H1 (cell line): ENCODE data around the gene TFF2. TPM values are rescaled to one million over a fixed set of nuclear protein-coding genes. Genes with fewer than 3 reads are reported as not detected.

ENCODE experiments used
- CTCF ChIA-PET: fragments of 300-600 bp; sonication (Branson Sonifier 250); formaldehyde crosslinking; loops from one replicate; lab custom pipeline; 2021; ENCODE audit not compliant: partially characterized antibody; lab: Charles Lee
- POLR2A ChIA-PET: fragments of 300-600 bp; sonication (Branson Sonifier 250); formaldehyde crosslinking; loops from one replicate; lab custom pipeline; 2021; ENCODE audit warnings: inconsistent platforms; ENCODE audit not compliant: partially characterized antibody; lab: Charles Lee
- DNase-seq, 2 experiments: peaks; one replicate each; pipeline versions ENCODE4 v3.0.0 to v3.0.0-alpha.2; 2010 to 2022; ENCODE audit warnings: low spot score in 2 of 2, low read depth in 1 of 2, mixed read lengths in 1 of 2
- FAIRE-seq: peaks from 2 replicates; lab custom pipeline; 2011; peaks lifted over from hg19 to GRCh38; lab: Jason Lieb, UNC
- H2AFZ ChIP-seq: 2 replicates; pipeline ENCODE4 v1.8.1; 2012; ENCODE audit warnings: low read length, inconsistent platforms
- H2AK5ac ChIP-seq: 2 replicates; pipeline ENCODE4 v1.6.1; 2013; ENCODE audit warnings: low read depth, low read length
- H2BK120ac ChIP-seq: replicated peaks from 2 replicates; pipeline ENCODE3; 2013; ENCODE audit warnings: low read depth, low read length, inconsistent platforms
- H2BK12ac ChIP-seq: 2 replicates; pipeline ENCODE4 v1.6.1; 2013; ENCODE audit warnings: low read depth, low read length
- H2BK15ac ChIP-seq: 2 replicates; pipeline ENCODE4 v1.6.1; 2013; ENCODE audit warnings: low read length
- H2BK20ac ChIP-seq: 2 replicates; pipeline ENCODE4 v1.6.1; 2013; ENCODE audit warnings: low read length
- H2BK5ac ChIP-seq: 2 replicates; pipeline ENCODE4 v1.6.1; 2013; ENCODE audit warnings: low read depth, low read length
- H3K14ac ChIP-seq: 2 replicates; pipeline ENCODE4 v1.6.1; 2013; ENCODE audit warnings: inconsistent platforms; ENCODE audit not compliant: insufficient read length
- H3K18ac ChIP-seq: 2 replicates; pipeline ENCODE4 v1.6.1; 2013; ENCODE audit warnings: low read length; ENCODE audit errors: extremely low read depth
- H3K23ac ChIP-seq: 2 replicates; pipeline ENCODE4 v1.6.1; 2013; ENCODE audit warnings: inconsistent platforms; ENCODE audit not compliant: insufficient read length
- H3K23me2 ChIP-seq: 2 replicates; pipeline ENCODE4 v1.6.1; 2013; ENCODE audit warnings: low read depth, low read length
- H3K27ac ChIP-seq: 2 replicates; pipeline ENCODE4 v1.6.1; 2011; ENCODE audit warnings: low read depth, low read length, inconsistent platforms
- H3K27me3 ChIP-seq, 4 experiments: replicated peaks in 1 of 4; 1 replicate in 1 of 4; 2 replicates in 3 of 4; pipeline versions ENCODE4 v1.6.1 to v1.8.1; 2011 to 2013; ENCODE audit warnings: low read length in 3 of 4, mild to moderate bottlenecking in 3 of 4, inconsistent platforms in 2 of 4, mixed read lengths in 2 of 4, moderate library complexity in 1 of 4; ENCODE audit not compliant: control insufficient read depth in 3 of 4, insufficient read depth in 3 of 4; ENCODE audit errors: extremely low read depth in 1 of 4
- H3K36me3 ChIP-seq, 4 experiments: 2 replicates each; pipeline versions ENCODE4 v1.6.1 to v1.8.1; 2011 to 2013; ENCODE audit warnings: mild to moderate bottlenecking in 4 of 4, low read length in 3 of 4, moderate library complexity in 2 of 4, control low read depth in 1 of 4, inconsistent platforms in 1 of 4; ENCODE audit not compliant: insufficient read depth in 4 of 4, control insufficient read depth in 2 of 4
- H3K4ac ChIP-seq: replicated peaks from 2 replicates; pipeline ENCODE3; 2013; ENCODE audit warnings: low read length, low read depth, mixed read lengths, inconsistent platforms; ENCODE audit not compliant: insufficient read length
- H3K4me1 ChIP-seq, 4 experiments: replicated peaks in 1 of 4; 1 replicate in 1 of 4; 2 replicates in 3 of 4; pipeline versions ENCODE4 v1.6.1 to v1.8.1; 2011 to 2013; ENCODE audit warnings: low read length in 3 of 4, inconsistent platforms in 2 of 4, mixed read lengths in 1 of 4; ENCODE audit not compliant: insufficient read depth in 4 of 4, control insufficient read depth in 3 of 4
- H3K4me2 ChIP-seq, 2 experiments: 2 replicates each; pipeline versions ENCODE4 v1.6.1 to v1.8.1; 2011 to 2013; ENCODE audit warnings: low read depth in 2 of 2, low read length in 2 of 2, control low read depth in 1 of 2, inconsistent platforms in 1 of 2, mild to moderate bottlenecking in 1 of 2; ENCODE audit not compliant: insufficient read depth in 1 of 2
- H3K4me3 ChIP-seq, 4 experiments: fragments of 200-600, 300-600 bp in 1 of 4; sonication (generic), shearing (Covaris generic), sonication (Bioruptor Twin) in 1 of 4; 2 replicates each; pipeline versions ENCODE4 v1.5.1 to v1.8.1; 2011 to 2016; ENCODE audit warnings: low read length in 4 of 4, low read depth in 3 of 4, control low read depth in 2 of 4, inconsistent platforms in 2 of 4, mild to moderate bottlenecking in 2 of 4, mixed read lengths in 1 of 4, moderate library complexity in 1 of 4; ENCODE audit not compliant: insufficient read depth in 2 of 4; ENCODE audit errors: extremely low read depth in 1 of 4
- H3K56ac ChIP-seq: replicated peaks from 2 replicates; pipeline ENCODE3; 2013; ENCODE audit warnings: low read depth, mild to moderate bottlenecking, mixed read lengths, low read length, inconsistent platforms; ENCODE audit not compliant: insufficient read length
- H3K79me1 ChIP-seq: 2 replicates; pipeline ENCODE4 v1.6.1; 2013; ENCODE audit warnings: low read depth, low read length, control low read depth
- H3K79me2 ChIP-seq, 2 experiments: 2 replicates each; pipeline versions ENCODE4 v1.6.1 to v1.8.1; 2012 to 2013; ENCODE audit warnings: low read length in 2 of 2, mild to moderate bottlenecking in 2 of 2, inconsistent platforms in 1 of 2; ENCODE audit not compliant: insufficient read depth in 2 of 2, control insufficient read depth in 1 of 2
- H3K9ac ChIP-seq, 4 experiments: replicated peaks in 1 of 4; 1 replicate in 1 of 4; 2 replicates in 3 of 4; pipeline versions ENCODE4 v1.6.1 to v1.8.1; 2011 to 2013; ENCODE audit warnings: low read depth in 3 of 4, low read length in 3 of 4, control low read depth in 2 of 4, mild to moderate bottlenecking in 2 of 4, moderate library complexity in 2 of 4, inconsistent platforms in 1 of 4; ENCODE audit errors: extremely low read depth in 1 of 4
- H3K9me3 ChIP-seq, 2 experiments: 2 replicates each; pipeline versions ENCODE4 v1.6.1 to v1.8.1; 2012 to 2013; ENCODE audit warnings: mild to moderate bottlenecking in 2 of 2, moderate library complexity in 2 of 2, control low read depth in 1 of 2, inconsistent platforms in 1 of 2, low read depth in 1 of 2, low read length in 1 of 2, mixed read lengths in 1 of 2; ENCODE audit not compliant: insufficient read depth in 2 of 2
- H4K20me1 ChIP-seq, 2 experiments: replicated peaks in 1 of 2; 2 replicates each; pipeline versions ENCODE3 to v1.8.1; 2011 to 2013; ENCODE audit warnings: inconsistent platforms in 2 of 2, low read length in 2 of 2, mild to moderate bottlenecking in 1 of 2; ENCODE audit not compliant: insufficient read depth in 2 of 2, control insufficient read depth in 1 of 2
- H4K5ac ChIP-seq: 2 replicates; pipeline ENCODE4 v1.6.1; 2013; ENCODE audit warnings: low read length, low read depth, mixed read lengths, inconsistent platforms; ENCODE audit not compliant: insufficient read length
- H4K8ac ChIP-seq: 2 replicates; pipeline ENCODE4 v1.8.0; 2013; ENCODE audit warnings: mild to moderate bottlenecking, moderate library complexity, low read length, inconsistent platforms; ENCODE audit not compliant: insufficient read depth; ENCODE audit errors: extremely low read depth
- H4K91ac ChIP-seq: replicated peaks from 2 replicates; pipeline ENCODE3; 2013; ENCODE audit warnings: low read length, mixed read lengths, inconsistent platforms; ENCODE audit not compliant: insufficient read length
- CBX5 ChIP-seq: fragments of 300-800, 300-1000 bp; sonication (generic); IDR thresholded peaks from 2 replicates; pipeline ENCODE4 v1.7.1; 2016; ENCODE audit warnings: antibody characterized with exemption, low read length, low read depth
- MAX ChIP-seq: IDR thresholded peaks from 2 replicates; pipeline ENCODE4 v1.6.1; 2012; ENCODE audit warnings: inconsistent platforms
- WGBS, 2 experiments: shearing (Covaris generic) in 1 of 2; methylation state at CpG; one replicate each; pipeline versions ENCODE4 v1.1.6 to v1.1.7; 2013 to 2015; ENCODE audit warnings: low lambda C conversion rate in 2 of 2, mixed read lengths in 2 of 2, inconsistent platforms in 1 of 2, low coverage in 1 of 2, missing lambda C conversion rate in 1 of 2; ENCODE audit not compliant: insufficient replicate concordance in 2 of 2, insufficient coverage in 1 of 2, insufficient read length in 1 of 2; ENCODE audit errors: extremely low coverage in 1 of 2, missing lambda C conversion rate in 1 of 2; 5-methylcytosine and 5-hydroxymethylcytosine counted together
- polyA plus RNA-seq, 7 experiments: library from polyadenylated mRNA; depleted of rRNA in 3 of 7; stranded (reverse) in 5 of 7; unstranded in 2 of 7; fragments of >200 nt in 5 of 7; fragments of 200-250 nt in 2 of 7; gene quantifications; 1 replicate in 5 of 7; 2 replicates in 1 of 7; 4 replicates in 1 of 7; pipeline versions ENCODE4 v1.2.1 to v1.2.3, GENCODE V29; 2011 to 2013; ENCODE audit warnings: missing spikeins in 2 of 7, mixed read lengths in 2 of 7
- total RNA-seq: library from RNA; stranded (reverse); fragmentation: NEBNext Ultra II Directional; extraction: Animal tissue kit (Norgen Biotek cat#: 25700); gene quantifications from 2 replicates; pipeline ENCODE4 v1.2.1, GENCODE V29; 2021

The TFF2 gene
- total and polyA plus RNA-seq, 2 of the 8 experiments (the other 6 are each of a cell fraction or from before 2014, with no cell fraction given) = not detected

- 92% methylated on average over 8 of the region's 8 CpGs; no CpG with 5 or more reads in 1 of the 2 experiments for WGBS, 2 experiments
- no peak for FAIRE-seq
- Histone ChIP-seq H4K5ac (no peak overlapping the region), H3K27ac (no peak overlapping the region), H3K4me2 (no peak overlapping the region), H3K18ac (no peak overlapping the region), H3K9ac (no peak overlapping the region), H3K79me1 (no peaks in the 10 kb centered on the region; the same call in 1 of the 2 replicates), H3K27me3 (0 out of 7 replicates have a peak, but pooled peaks cover 0 to 2% (median 0%) of the 10 kb centered on the region in 4 experiments), H3K23me2 (no peaks in the 10 kb centered on the region), H3K79me2 (no peaks in the 10 kb centered on the region), H3K14ac (no peak overlapping the region), H3K9me3 (peaks cover 0 to 4% of the 10 kb centered on the region in 2 experiments; a peak in 1 of 4 replicates), H2BK15ac (no peak overlapping the region), H2BK12ac (no peak overlapping the region), H3K4me3 (no peak overlapping the region), H4K8ac (no peak overlapping the region; the same call in 1 of the 2 replicates), H4K20me1 (peaks cover 0 to 3% of the 10 kb centered on the region in 2 experiments), H2BK120ac (no peak overlapping the region), H2BK20ac (no peak overlapping the region), H3K23ac (no peak overlapping the region), H3K4me1 (peaks cover 0 to 7% (median 3%) of the 10 kb centered on the region in 4 experiments; a peak in 2 of 7 replicates), H4K91ac (no peak overlapping the region), H3K56ac (no peak overlapping the region), H3K36me3 (no peaks in the 10 kb centered on the region), H2AK5ac (no peak overlapping the region), H3K4ac (no peak overlapping the region), H2AFZ (no peak overlapping the region), H2BK5ac (no peak overlapping the region)
- CTCF ChIA-PET = interaction anchor here (0.6 kb wide), 2 partner anchors 24 to 147 kb away, joined by 3 read pairs; no protein-coding TSS in a partner anchor
- POLR2A ChIA-PET = no interaction called here
- DNase-seq = no peak
- TF ChIP-seq MAX (no peak), CBX5 (no peak)
These were observed 33.6 kb upstream of the TFF2 start for GRCh38 chr21:42384156-42384945.
